Measurements from ENCODE around the gene GRID1.
"Not testable (repeated sequence)": the region's sequence is repeated elsewhere in the genome, so short reads cannot be mapped to it uniquely, and the experiment has no call there.

GRID1 gene

DNA sequence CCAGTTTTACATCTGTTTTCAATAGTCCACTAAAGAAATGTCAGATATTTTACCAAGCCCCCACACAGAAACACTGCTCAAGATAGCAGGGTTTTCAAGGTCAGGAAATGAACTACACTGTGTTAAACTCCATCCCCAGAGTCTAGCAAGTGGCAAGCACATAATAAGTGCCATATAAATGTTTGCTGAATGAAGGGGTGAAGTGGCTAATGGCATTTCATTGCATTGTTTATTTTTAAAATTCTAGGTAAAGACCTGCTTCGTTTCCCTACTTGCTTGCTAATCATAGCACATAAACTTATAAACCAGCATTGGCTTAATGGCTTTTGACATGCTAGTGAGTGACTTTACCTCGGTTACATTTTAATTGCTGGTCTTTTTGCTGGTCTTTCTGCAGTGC is 322.6 kb downstream of the GRID1 start:
- DNase-seq (ENCODE audit: low read depth, low spot score), result no peak

DNA sequence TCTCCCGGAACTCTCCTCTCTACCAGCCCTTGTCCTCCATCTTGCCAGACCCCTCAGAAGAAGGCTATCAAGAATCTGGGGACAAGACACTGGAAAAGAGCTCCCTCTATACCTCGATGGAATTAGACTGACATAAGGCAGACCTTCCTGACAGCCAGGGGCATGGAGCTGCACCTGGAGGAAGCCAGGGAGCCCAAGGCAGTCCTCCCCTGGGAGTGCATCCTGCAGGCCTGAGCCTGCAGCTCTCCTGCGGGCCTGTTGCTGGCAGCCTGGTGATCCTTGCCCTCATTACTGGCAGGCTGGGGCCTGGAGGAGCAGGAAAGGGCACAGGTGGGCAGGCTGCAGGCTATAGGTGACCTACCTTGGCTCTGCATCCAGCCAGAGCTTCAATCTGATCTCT is 323.4 kb downstream of the GRID1 start:
- no peak for DNase-seq (ENCODE audit: low read depth, low spot score)

DNA sequence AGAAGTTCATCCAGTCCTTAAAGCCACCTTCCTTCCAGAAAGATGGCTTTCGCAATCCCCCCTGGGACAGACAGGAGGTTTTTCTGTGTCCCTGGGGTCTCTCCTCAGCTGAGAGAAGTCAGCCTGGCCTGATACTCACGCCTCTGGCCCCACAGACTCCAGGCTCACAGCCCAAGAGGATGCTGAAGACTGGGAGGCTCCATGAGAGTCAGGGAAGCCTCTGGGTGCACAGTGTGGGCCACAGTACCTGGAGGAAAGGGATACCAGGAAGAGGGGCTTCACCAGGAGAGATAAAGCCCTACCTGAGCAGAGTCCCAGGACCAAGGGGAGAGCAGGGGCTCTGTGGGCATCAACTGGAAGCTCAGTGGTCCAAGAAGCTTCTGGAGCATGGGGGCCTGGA is 324.4 kb downstream of the GRID1 start:
- DNase-seq (ENCODE audit: low read depth, low spot score), result no peak

DNA sequence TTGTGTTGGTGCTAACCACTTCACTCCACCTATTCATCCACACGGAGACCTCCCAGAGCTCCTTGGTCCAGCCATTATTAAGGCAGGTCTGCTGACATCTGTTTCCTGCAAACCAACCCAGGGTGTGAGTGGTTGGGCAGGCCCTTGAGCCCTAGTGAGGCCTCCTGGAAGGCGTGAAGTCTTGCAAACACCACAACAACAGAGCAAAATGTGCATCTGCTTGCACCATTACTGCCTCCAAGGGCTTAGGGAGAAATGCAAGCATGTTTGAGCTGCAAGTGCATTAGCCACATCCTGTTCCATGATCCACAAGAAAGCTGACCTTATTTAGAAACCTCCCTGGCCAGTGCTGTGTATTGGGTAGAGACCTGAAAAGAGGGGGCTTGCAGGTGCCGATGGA is 325.5 kb downstream of the GRID1 start:
- no peak for DNase-seq (ENCODE audit: low read depth, low spot score)

DNA sequence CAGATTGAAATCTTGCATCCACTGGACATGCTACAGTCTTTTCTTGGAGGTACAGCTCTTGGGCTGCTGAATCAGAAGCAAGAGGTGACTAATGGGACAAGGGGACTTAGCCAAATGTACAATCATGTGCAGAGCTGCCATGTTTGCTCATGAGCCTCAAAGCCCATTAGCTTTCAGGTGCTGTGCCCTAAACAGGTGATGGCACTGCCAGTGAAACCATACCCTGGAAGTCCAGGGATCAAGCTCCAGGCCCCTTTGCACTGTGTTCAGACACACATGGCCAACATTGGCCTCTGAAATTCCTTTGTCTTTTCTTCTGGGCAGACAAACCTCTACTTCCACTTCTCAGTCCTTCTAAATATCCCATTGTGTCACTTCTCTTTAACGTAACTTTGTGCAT is 328.2 kb downstream of the GRID1 start:
- DNase-seq (ENCODE audit: low read depth, low spot score), result no peak

DNA sequence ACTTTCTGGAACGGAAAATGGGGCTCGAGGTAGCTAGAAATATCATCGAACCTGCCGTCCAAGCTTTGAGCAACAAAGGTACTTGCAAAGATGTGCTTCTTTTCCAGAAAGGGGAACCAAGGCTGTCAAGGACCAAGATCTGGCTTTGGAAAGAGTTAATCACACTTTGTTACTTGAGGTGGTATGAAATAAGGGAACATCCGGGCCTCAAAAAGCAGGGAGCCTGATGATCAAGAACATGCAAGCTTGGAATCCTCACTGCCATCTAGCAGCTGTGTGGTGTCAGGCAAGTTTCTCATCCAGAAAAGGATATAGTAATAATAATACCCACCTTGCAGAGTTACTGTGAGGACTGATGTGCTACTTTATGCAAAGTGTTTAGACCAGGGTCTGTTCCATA is 329.5 kb downstream of the GRID1 start:
- DNase-seq (ENCODE audit: low read depth, low spot score), result no peak

DNA sequence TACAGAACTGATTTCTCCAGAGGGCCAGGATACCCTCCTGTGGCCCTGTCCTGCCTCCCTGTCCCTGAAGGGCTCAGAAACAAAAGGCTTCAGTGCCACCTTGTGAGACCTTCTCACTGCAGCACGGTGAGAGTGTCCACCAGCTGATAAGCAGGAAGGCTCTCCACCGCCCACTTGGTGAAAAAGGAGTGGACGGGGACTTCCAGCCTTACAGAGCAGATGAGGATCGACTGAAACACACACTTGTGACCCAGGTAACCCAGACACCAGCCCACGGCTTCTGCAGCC is 330.1 kb downstream of the GRID1 start:
- DNase-seq (ENCODE audit: low read depth, low spot score), result no peak

DNA sequence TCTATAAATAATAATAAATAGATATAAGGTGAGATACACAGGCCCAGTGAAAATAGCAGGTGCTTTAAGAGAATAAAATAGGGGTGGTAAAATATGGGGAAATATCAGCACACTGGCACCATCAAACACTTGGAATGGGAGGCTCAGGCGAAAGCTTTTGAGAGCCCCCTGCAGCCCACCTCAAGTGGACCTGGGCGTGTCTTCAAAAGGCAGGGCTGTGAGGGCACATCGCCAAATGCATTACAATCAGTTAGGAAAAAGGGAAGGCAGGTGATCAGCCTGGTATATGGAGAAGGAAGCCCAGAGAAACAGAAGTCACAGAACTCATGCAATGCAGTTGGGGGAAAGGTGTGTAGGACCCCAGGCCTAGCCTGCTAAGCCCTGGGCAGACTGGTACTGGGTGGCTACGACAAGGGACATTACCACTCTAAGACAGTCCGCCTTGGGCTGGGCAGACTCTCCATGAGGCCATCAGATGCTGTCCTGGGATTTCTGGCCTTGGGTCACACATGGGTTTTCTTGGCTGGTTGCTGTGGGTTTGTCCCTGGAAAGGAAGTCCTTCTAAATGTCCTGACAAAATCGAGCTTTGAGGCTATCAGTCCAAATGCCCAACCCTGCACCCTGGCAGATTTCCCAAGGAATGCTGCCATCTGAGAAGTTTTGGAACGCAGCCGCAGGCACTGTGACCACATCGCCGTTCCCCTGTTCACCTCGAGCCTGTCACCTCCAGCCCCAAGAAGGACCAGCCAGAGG is 330.6 kb downstream of the GRID1 start:
- DNase-seq (ENCODE audit: low read depth, low spot score), result no peak

DNA sequence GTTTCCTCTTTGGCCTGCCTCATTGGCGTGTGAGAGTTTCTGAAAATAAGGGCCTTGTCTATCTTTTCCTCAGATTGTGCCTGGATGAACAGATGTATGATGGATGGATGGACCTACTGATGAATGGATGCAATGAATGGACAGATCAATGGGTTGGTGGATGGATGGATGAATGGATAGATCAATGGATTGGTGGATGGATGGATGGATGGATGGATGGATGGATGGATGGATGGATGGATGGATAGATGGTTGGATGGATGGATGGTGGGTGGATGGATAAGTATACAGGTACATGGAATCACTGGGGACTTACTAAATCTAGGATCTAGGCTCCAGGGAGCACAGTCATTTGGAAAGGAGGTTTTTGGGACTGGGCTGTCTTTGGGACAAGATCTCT is 331.9 kb downstream of the GRID1 start:
- no peak for DNase-seq (ENCODE audit: low read depth, low spot score)

DNA sequence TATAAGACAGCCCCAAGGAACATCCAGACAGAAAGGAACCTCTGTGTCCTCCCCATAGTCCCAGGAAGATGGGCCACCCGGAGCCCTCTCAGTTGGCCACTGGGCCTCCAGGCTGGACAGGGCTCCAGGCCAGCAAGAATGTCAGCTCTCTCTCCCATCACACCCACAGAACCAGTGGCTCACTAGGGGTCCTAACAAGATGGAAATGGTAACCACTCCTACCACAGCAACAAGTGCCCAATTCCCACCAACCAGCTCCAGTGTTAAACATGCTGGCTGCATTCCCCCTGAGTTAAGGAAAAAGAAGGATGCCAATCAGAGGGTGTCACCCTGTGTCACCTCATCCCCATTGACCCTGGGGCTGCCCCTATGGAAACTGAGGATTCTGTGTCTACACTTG is 333.0 kb downstream of the GRID1 start:
- DNase-seq (ENCODE audit: low read depth, low spot score), result no peak

DNA sequence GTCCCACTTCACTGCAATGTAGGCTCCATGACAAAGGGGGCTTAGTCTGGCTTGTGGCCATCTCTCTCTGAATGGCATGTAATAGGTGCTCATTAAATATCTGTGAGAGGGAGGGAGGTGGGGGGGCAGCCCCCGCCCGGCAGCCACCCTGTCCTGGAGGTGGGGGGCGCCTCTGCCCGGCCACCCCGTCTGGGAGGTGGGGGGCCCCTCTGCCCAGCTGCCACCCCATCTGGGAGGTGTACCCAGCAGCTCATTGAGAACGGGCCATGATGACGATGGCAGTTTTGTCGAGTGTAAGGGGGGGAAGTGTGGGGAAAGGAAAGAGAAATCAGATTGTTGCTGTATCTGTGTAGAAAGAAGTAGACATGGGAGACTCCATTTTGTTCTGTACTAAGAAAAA is 334.5 kb downstream of the GRID1 start:
- DNase-seq (ENCODE audit: low read depth, low spot score), result not testable (repeated sequence)

DNA sequence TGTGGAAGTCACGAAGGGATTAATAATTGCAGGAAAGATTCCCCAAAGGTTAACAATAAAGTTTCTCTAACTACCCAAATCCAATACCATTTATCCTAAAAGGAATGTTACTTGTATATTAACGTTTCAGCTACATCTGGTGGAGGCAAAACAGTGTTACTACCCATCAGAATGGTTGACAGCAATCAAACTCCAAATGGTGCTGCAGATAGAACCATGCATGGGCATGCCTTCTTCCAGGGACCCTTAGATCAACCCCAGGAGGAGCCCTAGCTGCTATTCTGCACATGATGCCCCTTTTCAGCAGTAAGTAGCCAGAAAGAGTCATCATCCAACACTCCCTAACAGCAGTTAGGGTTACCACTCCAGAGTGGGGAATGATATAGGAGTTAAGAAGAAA is 336.3 kb downstream of the GRID1 start:
- DNase-seq (ENCODE audit: low read depth, low spot score), result no peak

DNA sequence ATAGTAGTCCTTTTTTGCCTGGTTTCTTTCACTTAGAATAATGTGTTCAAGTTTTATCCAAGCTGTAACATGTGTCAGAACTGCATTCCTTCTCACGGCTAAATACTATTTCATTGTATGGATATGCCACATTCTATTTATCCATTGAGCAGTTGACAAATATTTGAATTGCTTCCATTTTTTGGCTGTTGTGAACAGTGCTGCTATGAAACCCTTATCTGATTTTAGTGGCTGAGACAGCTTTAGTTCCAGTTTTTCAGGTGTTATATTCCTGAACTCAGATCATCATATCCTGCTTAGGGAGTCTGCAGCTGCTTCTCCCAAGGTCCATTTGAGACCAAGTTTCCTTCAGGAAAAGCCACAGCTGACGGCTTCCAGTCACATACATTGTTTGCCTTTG is 339.2 kb downstream of the GRID1 start:
- no peak for DNase-seq (ENCODE audit: low read depth, low spot score)

DNA sequence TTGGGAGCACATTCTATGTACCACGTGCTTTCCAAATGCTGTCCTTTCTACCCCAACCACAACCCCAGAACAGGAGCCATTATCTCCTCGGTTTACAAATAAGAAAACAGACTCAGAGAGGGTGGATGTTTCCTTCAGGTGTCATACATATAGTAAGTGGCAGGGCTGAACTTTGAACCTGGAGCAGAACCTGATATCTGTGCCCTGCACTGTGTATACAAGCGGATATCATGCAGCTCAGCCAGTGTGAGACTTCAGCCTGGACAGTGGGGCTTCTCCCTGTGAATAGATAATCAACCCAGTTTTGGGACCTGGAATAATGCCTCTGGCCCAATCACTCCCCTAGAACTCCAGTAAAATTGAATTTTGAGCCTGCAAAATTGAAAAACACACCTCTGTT is 341.1 kb downstream of the GRID1 start:
- DNase-seq (ENCODE audit: low read depth, low spot score), result no peak

DNA sequence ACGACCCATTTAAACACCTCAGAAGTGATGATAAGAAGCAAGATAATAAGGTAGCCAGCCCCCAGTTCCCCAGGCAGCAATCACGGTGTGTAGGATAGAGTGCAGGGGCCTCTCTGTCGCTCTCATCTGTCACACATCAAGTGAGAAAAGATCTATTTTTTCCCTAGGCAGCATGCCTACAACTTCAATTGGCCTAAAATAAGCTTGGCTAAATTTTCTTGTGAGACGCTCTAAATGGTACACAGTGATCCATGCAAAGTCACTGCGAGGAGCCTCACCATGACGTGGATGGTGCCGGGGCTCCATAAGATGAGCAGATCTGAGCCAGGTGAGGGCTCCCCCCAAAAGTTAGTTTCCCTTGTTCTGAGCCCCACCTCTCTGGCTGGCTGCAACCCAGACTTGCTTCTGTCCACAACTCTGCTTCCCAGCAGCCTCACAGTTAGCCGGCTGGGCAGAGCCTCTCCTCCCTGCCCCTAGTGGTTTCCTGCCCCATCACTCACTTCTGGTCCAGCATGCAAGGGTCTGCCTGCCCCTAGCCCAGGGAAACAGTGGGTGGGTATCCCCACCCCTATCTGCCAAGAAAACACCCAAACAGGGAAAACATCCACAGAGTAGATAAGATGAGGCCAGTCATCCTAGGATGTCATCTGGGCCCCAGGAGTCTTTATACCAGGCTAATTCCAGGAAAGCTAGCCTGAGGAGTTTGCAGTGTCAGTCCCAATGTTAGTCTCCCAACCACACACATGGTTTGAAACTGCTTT is 342.1 kb downstream of the GRID1 start:
- no peak for DNase-seq (ENCODE audit: low read depth, low spot score)

DNA sequence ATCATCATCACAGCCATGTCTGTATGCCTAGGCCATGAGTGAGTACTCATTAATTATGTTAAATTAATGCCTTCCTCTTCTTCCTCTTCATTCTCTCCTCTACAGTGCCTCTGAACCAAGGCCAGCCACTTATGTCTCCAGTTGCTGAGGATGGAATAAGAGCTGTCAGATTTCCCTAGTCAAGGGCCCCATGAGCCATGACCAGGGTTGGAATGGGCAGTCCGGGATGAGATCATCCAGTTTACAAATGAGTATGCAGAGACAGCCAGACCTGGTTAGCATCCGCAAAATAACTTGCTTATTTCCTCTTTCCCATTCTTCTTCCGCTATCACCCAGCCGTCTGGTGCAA is 342.7 kb downstream of the GRID1 start:
- no peak for DNase-seq (ENCODE audit: low read depth, low spot score)

DNA sequence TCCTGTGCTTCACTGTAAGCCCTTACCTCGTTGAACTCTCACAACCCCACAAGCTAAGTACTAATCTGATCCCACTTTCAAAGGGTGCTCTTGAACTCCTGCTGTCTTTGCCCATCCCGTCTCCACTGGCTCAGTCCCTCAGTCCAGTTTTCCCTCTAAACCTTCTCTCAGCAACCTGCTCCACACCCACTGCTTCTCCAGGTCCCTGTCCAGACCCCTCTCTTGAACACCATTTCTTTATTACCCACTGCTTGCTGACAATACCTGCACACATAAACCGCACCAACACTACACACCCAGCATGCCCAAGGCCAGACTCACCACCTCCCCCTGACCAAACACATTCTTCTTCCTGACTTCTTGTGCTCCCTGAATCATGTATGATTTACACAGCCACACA is 343.3 kb downstream of the GRID1 start:
- DNase-seq (ENCODE audit: low read depth, low spot score), result no peak

DNA sequence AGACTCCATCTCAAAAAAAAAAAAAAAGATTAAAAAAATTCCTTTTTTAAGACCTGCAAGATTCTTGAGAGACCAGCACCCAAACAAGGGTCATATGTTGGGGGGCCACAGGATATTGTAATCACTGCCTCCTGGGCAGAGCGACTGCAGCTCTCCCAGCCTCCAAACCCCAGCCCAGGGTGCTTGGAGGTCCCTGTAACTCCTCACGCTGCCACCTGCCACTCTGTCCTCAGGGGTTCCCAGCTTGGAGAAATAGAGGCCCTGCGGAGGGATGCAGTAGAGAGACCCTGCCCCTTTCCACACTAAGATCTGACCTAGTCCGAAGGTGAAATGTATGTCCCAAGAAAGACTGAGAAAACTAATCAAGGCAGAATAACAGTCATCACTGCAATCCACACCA is 343.7 kb downstream of the GRID1 start:
- no peak for DNase-seq (ENCODE audit: low read depth, low spot score)

DNA sequence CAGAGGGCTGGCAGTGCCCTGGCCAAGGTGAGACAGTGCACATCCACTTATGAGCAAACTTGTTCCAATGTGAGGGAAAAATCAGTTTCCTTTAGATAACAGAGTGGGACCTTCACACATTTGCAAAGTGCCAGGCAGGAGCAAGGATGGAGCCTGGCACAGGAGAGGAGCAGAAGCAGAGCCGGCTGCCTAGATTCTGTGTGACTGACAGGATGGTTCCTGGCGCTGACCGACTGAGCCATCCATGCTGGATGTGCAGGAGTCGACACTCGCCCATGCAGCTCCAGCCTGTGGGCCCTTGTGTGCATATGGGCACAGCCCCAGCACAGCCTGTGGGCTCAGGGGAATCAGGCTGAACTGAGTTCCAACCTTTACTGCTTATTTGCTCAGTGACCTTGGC is 346.5 kb downstream of the GRID1 start:
- DNase-seq (ENCODE audit: low read depth, low spot score), result no peak

DNA sequence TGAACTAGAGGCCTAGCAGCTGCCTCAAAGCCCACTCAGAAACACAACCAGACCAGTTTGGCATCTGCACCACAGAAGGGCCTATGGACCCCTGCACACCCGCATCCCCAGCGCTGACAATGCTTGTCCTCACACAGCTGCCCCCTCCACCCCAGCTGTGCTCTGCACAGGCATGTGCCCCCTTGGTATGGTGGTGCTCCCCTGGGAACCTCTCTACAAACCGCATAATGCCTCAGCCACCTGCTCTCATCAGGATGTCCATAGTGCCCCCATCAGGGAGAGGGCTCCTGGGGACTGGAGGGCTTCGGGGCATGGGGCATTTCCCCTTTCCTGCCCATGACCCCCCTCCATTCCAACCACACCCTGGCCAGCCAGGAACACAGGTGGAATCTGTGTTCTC is 347.5 kb downstream of the GRID1 start:
- DNase-seq (ENCODE audit: low read depth, low spot score), result no peak

DNA sequence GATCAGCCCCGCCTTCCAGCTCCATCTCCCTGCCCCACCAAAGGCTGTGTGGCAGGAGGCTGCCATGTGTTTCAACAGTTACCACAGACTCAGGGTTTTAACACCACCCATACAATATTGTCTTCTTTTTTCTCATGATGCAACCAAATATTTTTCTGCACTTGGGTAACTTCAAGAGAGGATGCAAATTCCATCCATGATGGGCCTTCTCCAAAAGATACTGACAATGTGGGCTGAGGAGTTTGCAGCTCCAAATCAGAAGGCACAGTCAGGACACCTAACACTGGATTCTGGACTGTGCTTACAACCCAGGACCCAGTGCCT is 347.9 kb downstream of the GRID1 start:
- no peak for DNase-seq (ENCODE audit: low read depth, low spot score)

DNA sequence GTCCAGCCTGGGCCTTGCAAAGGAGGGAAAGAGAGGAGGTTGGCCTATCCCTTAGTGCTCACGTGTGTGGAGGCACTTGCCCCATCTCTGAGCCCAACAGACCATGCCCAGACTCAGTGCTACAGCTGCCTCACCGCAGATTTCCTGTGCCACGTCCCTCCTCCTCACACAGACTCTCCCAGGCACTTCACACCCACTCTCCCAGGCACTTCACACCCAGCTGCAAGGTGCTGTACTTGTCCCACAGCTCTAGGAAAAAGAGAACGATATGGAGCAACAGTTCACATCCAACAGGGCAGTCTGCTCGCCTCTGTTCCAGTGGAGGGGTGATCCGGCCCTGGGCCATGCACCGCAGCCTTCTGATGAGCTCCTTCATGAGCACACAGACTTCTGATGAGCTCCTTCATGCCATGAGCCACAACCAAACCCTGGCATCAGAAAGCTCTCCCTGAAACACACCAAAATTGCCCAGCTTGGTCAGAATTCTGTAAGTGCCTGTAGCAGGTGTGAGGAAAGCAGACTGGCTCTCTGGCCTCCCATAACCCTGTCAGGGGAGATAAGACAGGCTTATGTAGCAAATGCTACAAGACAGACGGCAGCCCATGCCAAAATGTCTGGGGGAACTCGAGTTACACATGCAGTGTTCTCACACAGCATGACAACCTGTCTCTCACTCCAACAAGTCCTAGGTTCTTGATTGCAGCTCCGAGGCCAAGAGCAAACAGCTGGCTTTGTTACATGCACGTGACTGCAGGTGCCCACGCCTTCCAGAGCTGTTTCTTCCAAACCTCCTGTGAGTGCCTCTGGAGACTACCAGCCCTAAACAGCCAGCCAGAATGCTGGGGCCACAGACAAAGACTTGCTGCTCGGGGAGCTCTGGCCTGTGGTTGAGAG is 348.5 kb downstream of the GRID1 start:
- DNase-seq (ENCODE audit: low read depth, low spot score), result no peak

DNA sequence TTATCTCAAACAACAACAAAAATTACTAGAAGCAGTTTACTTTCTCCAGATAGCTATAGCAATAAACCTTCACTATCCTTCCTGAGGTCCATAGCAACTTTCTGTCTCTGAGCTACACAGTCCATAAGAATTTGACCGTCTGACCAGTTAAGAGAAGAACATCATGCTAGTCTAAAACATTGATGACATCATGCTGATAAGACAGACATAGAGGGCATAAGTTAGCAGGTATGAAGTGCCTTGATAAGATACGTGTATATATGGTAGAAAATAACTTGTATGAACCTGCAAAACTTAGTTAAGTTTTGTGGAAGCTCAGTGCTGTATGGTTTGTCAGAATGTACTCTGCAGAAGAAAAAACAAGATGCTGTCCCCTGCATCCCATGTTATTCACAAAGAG is 353.0 kb downstream of the GRID1 start:
- DNase-seq (ENCODE audit: low read depth, low spot score), result no peak
